A549 treated with Hydrocortisone at 1 μM for 4 hours (cell line): ENCODE measurements around the gene CD276. TPM values are rescaled to one million over a fixed set of nuclear protein-coding genes. Genes with fewer than 3 reads are reported as not detected.

Source experiments
- total RNA-seq: library from RNA; stranded (reverse); fragments of 200-300 nt; extraction: Qiagen RNA extraction; gene quantifications from 5 replicates; pipeline ENCODE4 v1.2.3, GENCODE V29; 2022

Gene CD276
- total RNA-seq, result 71.4 to 78.1 TPM (median 76.1 TPM) in 5 replicates

GRCh38 chr15:73683777-73684580, at the start of gene CD276:
Gene CD276, plus strand, starts transcription at chr15:73684383. Its CDS starts 15,257 bp downstream, at chr15:73699640.

GRCh38 chr15:73753250-73754130, 69.3 kb downstream of the CD276 start, which contains the start of gene INSYN1:
Gene INSYN1, minus strand, starts transcription at chr15:73753351. Its CDS starts 2,221 bp downstream, at chr15:73751130.

Other genes starting within 250 kb of the CD276 start
- gene REC114, start 241.2 kb upstream of the CD276 start, total RNA-seq, result not detected in 5 replicates
- 184 to 210 TPM (median 208 TPM) in 5 replicates for gene NPTN, start 51.0 kb upstream of the CD276 start, total RNA-seq
- 1.9 to 3.0 TPM (median 2.3 TPM) in 5 replicates for gene INSYN1, start 69.0 kb downstream of the CD276 start, total RNA-seq
- not detected in 5 replicates for gene TBC1D21, start 189.2 kb downstream of the CD276 start, total RNA-seq
- gene LOXL1, start 242.1 kb downstream of the CD276 start, total RNA-seq, result 0.17 to 1.2 TPM (median 0.68 TPM) in 5 replicates